GM08714 (cell line): ENCODE measurements around the gene VIM.

ENCODE experiments used
- H3K4me3 ChIP-seq: fragments of 200-500 bp; sonication (Bioruptor generic); 2 replicates; pipeline ENCODE4 v1.5.1; 2014; ENCODE audit warnings: mild to moderate bottlenecking, low read length, inconsistent platforms
- ZNF274 ChIP-seq: IDR thresholded peaks from 2 replicates; pipeline ENCODE4 v1.6.1; 2012; ENCODE audit warnings: mild to moderate bottlenecking, low read depth, low read length

VIM gene

GRCh38 chr10:17273403-17273802, 45.4 kb downstream of the VIM start:
- no peak for TF ChIP-seq ZNF274
- H3K4me3 ChIP-seq = no peak overlapping the region

- no peak for TF ChIP-seq ZNF274
- no peak overlapping the region for H3K4me3 ChIP-seq
Measured at GRCh38 chr10:17276756-17277424, 48.8 kb downstream of the VIM start.

GRCh38 chr10:17278607-17279240, 50.7 kb downstream of the VIM start:
- H3K4me3 ChIP-seq = no peak overlapping the region
- no peak for TF ChIP-seq ZNF274

GRCh38 chr10:17282311-17282710, 54.3 kb downstream of the VIM start:
- TF ChIP-seq ZNF274 = no peak
- no peak overlapping the region for H3K4me3 ChIP-seq

GRCh38 chr10:17286562-17287550, 58.8 kb downstream of the VIM start:
- no peak for TF ChIP-seq ZNF274
- no peak overlapping the region for H3K4me3 ChIP-seq
